MV-4-11 (cell line): ENCODE results near the gene KREMEN1.
"Not testable (repeated sequence)": the region's sequence is repeated elsewhere in the genome, so short reads cannot be mapped to it uniquely, and the experiment has no call there.

Experiments
- DNase-seq: peaks from one replicate; lab custom pipeline; 2025; lab: John Stamatoyannopoulos, UW

The KREMEN1 gene

DNA sequence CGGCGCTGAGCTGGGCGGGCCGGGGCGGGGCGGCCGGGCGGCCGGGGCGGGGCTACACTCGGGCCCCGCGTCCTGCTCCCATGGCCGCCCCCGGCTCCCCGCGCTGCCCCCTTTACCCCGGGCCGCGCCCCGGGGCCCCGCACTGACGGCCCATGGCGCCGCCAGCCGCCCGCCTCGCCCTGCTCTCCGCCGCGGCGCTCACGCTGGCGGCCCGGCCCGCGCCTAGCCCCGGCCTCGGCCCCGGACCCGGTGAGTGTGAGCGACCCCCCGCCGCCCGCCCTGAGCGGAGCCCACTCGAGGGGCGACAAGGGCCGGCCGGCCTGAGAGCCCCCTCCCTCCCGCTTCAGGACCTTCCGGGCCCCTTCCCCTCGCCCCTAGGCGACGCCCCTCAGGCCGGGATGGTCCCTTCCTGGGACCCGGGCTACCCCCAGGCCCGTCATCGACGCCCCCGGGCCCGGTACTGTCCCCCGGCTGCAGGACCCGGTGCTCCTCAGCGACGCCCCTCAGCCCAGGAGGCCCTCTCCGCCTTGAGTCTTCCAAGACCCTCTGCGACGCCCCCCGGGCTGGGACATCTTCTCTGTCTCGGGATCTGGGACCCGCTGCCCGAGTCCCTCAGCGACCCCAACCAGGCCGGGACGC is at the start of gene KREMEN1:
Gene KREMEN1 (plus strand): TSS at position 57 of the 639 bp plus-strand sequence. CDS start 96 bp downstream, at position 153.
- DNase-seq = no peak

DNA sequence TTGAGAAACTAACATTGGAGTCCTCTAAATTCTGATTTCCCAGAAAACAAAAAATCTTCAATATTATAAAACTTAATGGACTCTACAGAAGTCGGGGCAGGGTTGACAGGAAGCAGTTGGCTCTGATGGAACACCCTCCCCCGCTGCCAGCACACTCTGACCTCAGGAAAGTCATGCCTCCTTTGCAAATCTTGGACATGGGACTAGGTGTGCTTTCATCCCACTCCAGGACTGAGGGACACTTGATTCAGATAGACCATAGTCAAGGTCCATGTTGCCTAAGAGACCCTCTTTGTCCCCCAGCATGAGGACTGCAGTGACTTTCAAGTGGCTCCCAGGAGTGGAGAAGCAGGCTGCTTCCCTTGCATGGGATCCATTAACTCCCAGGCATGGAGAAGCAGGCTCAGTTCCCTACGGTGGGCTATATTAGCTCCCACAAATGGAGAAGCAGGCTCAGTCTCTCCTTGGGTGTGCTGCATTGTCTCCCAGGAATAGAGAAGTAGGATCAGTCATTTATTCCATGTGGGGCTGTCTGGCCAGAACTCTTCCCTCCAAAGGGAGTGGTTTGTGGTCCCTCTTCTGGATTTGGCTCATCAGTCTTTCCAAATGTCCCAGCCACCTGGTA is 49.6 kb upstream of the KREMEN1 start:
- DNase-seq = no peak

DNA sequence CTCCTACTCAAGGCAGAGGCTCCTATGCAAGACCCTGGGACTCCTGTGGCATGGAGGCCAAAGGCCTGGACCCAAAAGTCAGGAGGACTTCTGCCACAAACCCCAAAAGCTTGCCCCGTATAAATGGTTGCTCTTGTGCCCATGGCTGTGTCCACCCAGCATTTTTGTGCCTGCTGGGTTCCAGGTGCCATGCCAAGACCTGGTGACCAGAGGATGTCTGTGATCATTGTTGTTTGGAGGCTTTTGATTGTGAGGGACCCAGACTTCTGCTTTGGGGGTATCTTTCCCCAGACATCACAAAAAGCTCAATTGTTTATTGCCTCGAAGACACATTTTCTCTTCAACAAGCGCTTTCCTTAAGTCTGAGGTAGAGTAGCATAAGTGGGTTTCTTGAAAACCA is 46.3 kb upstream of the KREMEN1 start:
- no peak for DNase-seq

DNA sequence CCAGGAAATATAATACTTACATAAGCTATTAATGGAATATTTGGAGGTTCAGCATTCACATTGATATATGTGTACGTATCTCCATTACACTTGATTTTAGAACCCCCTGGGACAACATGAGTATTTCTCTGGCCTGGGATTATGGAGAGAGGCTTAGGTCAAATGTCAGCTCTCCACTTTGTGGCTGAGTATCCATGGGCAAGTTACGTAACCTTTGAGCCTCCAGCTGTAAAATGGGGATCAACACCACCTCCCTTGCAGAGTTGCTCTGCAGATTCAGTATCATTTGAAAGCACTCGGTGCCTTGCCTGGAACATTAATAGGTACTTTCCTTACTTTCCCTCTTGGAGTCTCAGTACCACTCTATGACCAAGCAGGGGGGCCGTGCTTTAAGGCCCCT is 44.4 kb upstream of the KREMEN1 start:
- peak; percentile 3 for DNase-seq

DNA sequence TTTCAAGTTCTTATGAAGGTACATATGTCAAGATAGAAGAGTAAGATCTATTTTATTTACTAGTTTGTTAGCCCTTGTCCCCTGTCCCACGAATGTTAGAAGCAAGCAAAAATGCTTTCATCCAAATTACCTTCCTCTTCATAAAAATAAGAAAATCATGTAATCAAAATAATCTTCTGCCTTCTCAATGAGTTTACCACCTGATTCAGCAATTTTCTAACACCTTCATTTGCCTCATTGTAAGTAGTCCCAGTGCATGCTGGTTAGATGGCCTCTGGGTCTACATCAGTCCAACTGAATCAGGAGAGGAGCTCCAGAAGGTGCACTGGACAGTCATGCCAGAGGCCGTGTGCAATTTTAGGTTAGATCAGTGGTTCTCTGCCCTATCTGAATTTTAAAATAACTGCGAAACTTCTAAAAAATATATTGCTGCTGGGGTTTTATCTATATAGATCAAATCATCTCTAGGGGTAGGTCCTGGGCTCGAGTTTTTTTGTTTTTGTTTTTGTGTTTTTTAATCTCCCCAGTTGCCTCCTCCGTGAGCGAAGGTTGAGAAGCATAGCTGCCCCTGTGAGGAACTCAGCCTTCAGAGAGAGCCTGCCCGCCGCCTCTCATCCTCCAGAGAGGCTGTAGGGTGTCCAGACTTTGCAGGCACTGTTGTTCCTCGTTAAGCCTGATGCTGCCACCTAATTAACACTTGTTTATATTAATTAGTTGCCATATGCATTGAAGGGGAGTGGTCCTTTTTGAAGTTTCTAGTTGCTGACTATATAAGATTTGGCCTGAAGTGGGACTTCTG is 43.4 kb upstream of the KREMEN1 start:
- DNase-seq = no peak

DNA sequence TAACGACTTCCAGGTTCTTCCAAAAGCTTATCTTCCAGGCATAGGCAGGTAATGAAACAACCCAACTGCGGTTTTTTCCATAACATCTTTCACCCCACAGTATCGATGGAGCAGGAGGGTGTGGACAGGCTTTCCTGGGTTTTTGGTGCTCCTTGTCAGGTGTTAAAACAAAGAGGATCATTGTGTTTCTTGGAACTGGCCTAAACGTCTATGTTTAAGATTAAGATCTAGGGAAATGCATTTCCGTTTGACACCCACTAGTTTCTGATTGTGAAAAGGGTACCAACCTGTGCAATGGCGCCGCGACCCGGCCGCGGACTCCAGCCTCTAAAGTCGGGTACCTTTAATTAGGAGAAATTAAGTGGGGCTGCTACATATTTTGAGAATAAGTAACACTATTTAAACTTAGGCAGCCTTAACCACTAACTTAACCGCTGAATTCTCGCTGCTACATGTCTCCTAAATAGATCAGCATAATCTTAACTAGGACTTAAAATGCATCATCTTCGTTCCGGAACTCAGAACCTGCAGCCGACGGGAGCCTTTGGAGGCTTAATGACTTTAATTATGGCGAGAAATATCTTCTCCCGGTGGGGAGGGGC is 42.7 kb upstream of the KREMEN1 start:
- no peak for DNase-seq

- no peak for DNase-seq
Observed at GRCh38 chr22:29030618-29031226, 42.1 kb upstream of the KREMEN1 start.

- DNase-seq = no peak
Observed at GRCh38 chr22:29031227-29032011, 41.4 kb upstream of the KREMEN1 start.

DNA sequence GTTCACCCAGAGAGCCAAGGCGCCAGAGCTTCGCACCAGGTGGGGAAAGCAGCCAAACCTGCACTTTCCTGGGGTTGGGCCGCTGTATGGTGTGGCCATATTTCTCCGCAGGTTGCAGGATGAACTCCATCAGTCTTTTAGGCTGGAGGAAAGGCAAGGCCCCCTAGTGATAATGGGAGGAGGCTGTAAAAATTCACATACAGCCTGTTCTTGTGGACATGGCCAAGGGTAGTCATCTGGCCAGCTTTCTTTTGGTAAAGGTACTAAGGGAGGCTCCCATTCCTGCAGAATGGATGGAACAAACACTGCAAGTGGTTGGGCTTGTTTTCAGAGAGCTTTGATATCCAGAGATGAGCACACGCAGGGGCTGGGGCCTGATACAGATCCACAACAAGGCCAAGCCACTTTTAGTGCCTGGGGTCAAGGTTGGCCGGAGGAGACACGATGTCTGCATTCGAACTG is 40.8 kb upstream of the KREMEN1 start:
- no peak for DNase-seq

- no peak for DNase-seq
Observed at GRCh38 chr22:29032584-29032983, 40.3 kb upstream of the KREMEN1 start.

DNA sequence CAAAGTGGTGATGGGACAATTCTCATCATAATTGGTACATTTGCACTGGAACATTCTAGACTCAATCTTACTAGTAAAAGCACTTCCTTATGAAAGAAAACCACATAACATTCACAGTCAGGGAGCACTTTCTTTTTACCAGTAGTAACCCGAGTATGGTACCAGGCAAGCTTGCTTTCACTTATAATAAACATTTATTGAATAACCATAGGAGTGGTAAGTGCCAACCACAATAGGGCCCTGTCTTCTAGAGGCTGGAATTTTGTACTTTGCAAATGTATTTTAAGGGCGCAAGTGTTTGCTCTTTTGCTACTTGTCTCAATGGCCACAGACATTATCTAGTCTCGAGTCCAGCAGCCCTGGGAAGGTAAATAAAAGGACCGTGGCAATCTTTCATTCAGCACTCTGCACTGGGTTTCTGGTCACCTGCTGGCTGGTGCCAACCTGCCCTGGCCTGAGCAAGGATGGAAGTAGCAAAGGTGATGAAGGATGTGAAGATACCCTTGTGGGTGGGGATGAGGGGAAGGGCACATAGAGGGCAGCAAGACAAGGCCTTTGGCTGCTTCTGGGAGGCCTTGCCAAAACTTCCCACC is 35.4 kb upstream of the KREMEN1 start:
- DNase-seq = peak; percentile 20

- DNase-seq = no peak
Observed at GRCh38 chr22:29039148-29039547, 33.7 kb upstream of the KREMEN1 start.

GRCh38 chr22:29039684-29040083 is 33.2 kb upstream of the KREMEN1 start:
- not testable (repeated sequence) for DNase-seq

DNA sequence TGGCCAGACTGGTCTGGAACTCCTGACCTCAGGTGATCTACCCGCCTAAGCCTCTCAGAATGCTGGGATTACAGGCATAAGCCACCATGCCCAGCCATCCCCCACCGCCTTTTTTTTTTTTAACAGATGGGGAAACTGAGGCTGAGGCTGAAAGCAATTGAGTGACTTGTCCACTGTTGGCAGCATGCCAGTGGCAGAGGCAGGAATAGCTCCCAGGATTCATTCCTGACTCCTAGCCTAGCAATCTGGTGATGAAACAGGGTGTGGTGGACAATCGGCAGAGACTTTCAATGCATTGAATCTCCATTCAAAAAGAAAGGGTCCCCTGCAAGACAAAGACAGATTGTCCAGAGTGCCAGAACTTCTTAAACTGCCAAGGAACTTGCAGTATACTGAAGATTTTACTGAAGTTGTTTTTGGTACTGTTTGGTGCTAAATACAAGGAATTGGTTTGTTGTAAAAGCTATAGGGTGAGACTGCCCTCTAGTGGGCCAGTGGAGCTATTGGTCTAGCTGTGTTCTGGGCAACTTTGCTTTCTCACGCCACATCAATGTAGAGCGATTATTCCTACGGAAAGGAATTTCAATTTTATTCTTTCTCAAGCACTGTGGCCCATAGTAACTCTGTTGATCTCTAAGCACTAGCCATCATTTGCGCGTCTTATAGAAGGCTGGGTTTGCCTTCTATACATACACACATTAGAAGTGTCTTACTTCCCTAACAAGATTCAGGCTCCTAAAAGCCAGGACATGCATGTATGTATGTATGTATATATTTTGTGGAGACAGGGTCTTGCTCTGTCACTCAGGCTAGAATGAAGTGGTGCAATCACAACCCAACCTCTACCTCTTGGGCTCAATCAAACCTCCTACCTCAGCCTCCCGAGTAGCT is 32.2 kb upstream of the KREMEN1 start:
- DNase-seq = peak; percentile 66

GRCh38 chr22:29041408-29041807 is 31.4 kb upstream of the KREMEN1 start:
- DNase-seq = no peak

DNA sequence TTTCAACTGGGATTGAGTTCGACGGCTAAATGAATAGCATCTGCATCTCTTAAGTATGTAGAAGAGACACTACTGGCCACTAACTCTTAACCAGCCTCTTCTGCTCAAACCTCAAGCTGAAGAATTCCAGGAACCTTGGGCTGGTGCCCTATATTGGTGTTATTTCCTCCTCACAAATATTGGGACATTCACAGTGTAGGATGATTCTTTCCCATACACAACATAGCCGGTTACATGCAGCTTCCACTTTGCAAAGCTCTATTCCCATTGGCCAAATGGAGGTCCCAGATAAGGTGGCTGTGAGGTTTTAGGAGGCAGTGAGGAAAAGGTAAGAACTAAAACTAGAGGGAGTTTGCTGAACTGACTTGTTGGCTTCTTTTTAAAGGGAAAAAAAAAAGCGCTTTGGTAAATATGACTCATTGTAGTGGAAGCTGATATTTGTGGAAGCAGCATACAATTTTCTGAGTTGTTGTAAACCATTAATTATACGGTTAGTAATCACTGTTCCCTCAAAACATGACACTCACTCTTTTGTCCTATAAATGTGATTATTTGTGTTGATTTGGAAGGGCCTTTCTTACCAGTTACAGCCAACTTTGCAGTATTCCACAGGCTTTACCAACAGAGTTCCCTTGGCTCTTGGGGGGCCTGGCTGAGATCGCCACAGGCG is 28.8 kb upstream of the KREMEN1 start:
- no peak for DNase-seq

DNA sequence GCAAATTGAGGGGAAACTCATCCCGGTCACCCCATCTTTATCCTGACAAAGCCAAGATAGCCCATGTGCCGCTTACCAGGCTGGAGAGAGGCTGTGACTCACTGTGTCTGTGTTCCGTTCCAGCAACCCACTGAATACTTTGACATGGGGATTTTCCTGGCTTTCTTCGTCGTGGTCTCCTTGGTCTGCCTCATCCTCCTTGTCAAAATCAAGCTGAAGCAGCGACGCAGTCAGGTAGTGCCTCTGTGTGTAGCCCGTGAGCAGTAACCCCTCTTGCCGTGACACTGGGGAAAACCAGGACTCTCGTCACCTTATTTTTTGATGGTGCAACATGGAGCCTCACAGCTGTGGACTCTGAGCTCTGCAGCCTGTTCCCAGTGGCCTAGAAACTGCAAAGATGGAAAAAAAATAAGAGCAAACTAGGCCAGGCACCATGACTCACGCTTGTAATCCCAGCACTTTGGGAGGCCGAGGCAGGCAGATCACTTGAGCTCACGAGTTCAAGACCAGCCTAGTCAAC is 28.1 kb upstream of the KREMEN1 start:
- no peak for DNase-seq

DNA sequence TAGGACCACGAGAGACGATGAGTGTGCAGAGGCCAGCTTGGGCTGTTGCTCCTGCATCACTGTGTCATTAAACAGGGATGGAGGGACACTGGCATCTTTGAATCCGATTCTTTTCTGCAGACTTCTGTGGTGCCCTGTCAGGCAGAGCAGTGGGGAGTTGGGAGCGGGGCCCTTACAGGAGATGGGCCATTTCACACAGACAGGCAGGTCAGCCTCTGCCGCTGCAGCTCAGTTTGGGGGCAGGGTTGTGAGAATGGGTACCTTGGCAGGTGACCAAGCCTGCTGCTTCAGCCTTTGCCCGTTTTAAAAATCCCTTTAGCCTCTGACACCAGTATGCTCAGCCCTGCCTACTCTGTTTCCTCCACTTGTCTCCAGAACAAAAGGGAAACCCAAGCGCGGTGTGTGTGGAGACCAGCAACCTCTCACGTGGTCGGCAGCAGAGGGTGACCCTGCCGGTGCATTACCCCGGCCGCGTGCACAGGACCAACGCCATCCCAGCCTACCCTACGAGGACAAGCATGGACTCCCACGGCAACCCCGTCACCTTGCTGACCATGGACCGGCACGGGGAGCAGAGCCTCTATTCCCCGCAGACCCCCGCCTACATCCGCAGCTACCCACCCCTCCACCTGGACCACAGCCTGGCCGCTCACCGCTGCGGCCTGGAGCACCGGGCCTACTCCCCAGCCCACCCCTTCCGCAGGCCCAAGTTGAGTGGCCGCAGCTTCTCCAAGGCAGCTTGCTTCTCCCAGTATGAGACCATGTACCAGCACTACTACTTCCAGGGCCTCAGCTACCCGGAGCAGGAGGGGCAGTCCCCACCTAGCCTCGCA is 23.8 kb upstream of the KREMEN1 start:
- no peak for DNase-seq
